NCI-H446 treated with DMSO at 0.1 percent for 48 hours (cell line): ENCODE results near the gene TADA1.
"Not testable (repeated sequence)": the region's sequence is repeated elsewhere in the genome, so short reads cannot be mapped to it uniquely, and the experiment has no call there.

Source experiments
- DNase-seq: peaks from one replicate; lab custom pipeline; 2025; lab: John Stamatoyannopoulos, UW

Gene TADA1

GRCh38 chr1:166889776-166890175 is 13.7 kb upstream of the TADA1 start:
- DNase-seq, result no peak

GRCh38 chr1:166888373-166889111 is 12.5 kb upstream of the TADA1 start:
- DNase-seq, result no peak

GRCh38 chr1:166884971-166885370 is 8.9 kb upstream of the TADA1 start:
- no peak for DNase-seq

DNA sequence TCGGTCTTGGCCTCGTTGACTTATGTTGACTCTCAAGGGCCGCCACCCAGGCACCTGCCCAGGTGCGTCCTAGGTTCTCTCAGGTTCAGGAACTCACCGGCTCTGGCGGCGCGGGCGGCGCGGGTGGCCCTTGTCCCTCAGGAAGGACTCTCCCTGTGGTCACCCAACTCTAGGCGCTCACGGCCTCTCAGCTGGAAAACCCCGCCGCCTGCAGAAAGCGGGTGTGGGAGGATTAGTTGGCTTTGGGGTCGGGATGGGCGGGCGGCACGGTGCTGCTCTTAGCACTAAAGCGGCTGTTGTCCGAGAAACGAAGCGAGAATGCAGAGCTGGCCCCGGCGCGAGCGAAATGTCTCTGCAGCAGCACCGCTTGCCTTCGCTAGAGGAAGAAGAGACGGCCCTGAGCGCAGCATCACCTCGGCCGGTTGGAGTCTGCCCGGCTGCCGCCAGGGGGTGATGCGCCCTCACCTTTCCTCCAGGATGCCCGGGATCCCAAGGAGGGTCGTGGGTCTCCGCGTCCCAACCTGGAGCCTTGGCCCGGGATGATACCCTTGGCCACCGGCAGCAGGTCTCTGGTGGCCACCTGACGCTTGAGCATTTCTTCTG is 8.1 kb upstream of the TADA1 start:
- DNase-seq, result no peak

DNA sequence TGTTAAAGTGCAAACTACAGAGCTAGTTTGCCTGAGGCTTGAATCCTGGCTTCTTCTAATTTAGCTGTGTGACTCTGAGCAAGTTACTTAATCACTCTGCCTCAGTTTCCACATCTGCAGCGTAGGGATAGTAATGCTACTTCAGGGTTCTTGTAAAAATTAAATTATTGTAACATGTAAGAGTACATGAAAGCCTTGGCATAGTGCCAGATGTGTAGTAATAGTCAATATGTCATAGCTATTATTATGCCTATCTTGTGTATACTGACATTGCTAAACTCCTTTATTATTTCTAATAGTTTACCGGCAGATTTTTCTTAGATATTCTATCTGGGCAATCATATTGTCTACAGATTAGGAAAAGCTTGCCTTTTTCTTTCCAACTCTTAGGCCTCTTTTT is 6.8 kb upstream of the TADA1 start:
- DNase-seq, result no peak

- not testable (repeated sequence) for DNase-seq
Measured at GRCh38 chr1:166878173-166878917, 2.3 kb upstream of the TADA1 start.

DNA sequence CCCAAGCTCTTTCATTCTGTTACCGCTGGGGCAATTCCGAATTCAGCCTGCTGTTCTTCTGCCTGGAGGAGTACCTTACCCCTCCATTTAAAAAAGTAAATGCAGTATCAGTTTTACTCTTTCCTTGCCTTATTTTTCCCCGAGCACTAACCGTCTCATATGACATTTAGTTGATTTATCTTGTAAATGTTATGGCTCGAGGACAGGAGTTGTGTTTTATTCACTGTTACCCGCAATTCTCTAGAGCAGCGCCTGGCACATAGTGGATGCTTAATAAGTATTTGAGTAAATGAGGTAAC is 425 bp upstream of the TADA1 start:
- no peak for DNase-seq

- DNase-seq, result no peak
Measured at GRCh38 chr1:166875302-166875733, 746 bp downstream of the TADA1 start.

- DNase-seq, result no peak
Measured at GRCh38 chr1:166874464-166874863, 1.6 kb downstream of the TADA1 start.

DNA sequence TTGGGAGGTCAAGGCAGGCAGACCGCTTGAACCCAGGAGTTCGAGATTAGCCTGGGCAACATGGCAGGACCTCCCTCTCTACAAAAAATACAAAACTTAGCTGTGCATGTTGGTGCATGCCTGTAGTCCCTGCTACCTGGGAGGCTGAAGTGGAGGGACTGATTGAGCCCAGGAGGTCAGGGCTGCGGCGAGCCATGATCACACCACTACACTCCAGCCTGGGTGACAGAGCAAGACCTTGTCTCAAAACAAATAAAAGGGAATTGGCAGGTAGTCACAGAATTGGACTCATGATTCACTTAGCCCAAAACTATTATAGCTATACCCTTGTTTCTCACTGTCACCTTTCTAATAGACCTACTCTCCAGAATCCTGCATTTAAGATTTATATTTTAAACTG is 5.5 kb downstream of the TADA1 start:
- DNase-seq, result no peak

GRCh38 chr1:166869318-166870099 is 6.6 kb downstream of the TADA1 start:
- DNase-seq, result no peak

DNA sequence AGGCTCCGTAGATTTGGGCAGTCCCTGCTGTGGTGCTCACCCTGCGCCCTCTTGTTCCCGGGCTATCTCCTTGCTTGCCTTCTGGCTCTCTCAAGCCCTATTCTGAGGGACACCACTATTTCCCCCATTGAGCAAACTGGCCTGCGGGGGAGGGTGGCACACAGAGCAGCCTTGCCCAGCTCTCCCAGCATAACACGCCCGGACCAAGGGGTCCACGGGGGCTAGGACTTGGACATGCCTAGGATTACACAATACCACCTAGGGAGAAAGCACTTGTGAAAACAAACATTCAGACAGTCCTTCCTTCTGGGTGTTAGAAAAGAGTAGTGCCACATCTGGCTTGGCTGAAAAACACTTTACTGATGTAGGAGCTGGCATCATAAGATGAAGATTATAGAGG is 7.4 kb downstream of the TADA1 start:
- no peak for DNase-seq

DNA sequence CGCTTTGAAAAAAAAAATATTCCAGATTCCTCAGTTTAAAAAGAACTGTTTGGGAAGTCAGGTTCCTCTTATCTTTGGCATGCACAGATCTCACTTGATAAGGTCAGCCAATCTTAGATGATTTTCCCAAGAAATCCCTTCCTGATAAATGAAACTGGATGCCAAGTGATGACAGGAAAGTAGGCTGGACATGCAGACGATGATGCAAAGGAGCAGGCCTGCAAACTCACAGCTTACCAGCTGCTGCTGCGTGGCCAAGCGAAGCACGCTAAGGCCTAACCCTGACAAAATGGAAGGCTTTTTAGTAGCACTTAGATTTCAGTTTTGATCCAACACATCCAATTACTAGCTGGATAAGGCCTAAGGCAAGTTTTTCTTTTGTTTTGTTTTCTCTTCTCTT is 10.1 kb downstream of the TADA1 start:
- DNase-seq, result no peak

- DNase-seq, result no peak
Measured at GRCh38 chr1:166859597-166859996, 16.5 kb downstream of the TADA1 start.

- DNase-seq, result no peak
Measured at GRCh38 chr1:166858726-166859419, 17.2 kb downstream of the TADA1 start.

DNA sequence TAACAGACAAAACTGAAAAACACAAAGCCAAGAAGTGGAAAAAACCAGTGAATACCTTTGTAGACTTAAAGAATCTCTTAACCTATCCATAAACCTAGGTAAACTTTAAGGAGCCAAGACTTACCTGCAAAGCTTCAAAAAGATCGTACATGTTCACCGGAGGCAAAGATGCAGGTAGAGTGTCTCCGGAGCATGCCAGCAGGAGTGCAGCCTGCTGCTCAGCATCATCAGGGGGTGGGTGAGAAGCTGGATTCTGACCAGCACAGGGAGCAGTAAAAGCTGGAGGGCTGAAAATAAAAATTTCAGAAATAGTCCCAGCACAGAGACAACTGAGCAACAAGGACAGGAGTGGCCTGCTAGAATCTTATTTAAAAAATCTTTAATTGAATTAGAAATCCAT is 18.1 kb downstream of the TADA1 start:
- DNase-seq, result no peak

DNA sequence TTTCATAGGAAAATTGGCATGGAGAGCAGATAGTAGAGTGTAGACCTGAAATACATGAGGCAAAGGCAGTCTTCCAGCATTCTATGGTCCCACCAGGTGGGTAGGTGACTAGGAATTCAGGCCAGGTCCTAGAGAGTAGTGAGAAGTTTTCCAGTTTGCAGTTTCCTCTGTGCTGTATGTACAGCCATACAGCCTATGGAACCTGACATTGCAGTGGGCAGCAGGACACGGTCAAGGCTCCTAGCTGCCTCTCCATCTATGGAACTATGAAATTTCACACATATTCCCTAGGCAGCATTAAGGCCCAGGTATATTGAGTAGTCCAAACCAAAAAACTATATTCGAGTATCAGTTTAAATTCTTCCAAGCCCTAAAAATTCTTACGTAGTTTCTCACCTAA is 20.5 kb downstream of the TADA1 start:
- DNase-seq, result no peak

GRCh38 chr1:166852918-166853317 is 23.1 kb downstream of the TADA1 start:
- no peak for DNase-seq

- DNase-seq, result no peak
Measured at GRCh38 chr1:166849135-166849534, 26.9 kb downstream of the TADA1 start.

DNA sequence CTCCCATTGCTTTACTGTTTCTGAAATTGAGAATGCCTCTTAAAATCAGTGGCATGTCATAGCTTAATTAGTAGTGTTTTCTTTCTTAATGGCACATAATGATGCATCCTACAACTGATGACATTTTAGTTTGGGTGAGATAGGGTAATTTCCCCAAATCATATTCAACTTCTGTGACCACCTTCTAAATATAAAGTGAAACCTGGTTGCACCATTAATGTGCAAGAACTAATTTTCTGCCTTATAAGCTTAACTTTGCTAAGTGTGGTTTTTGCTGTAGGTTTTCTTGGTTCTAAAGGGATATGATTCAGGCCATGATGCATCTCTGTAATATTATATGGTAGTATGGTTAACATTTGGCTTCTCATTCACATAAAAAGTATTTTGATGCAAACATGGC is 27.9 kb downstream of the TADA1 start:
- DNase-seq, result no peak

- no peak for DNase-seq
Measured at GRCh38 chr1:166844791-166845190, 31.3 kb downstream of the TADA1 start.
